Stimulated activated naive B cell treated with anti-CD40 and anti-IgM and Interleukin-4, amounts not matched to agents 10 μg/mL and 1 μg/mL and 100 μg/mL, for 72 hours (primary cell): ENCODE results near the gene ARHGAP15.

Experiments
- ATAC-seq, 2 donors: fragments of 150-1000 bp; cut with Tn5 transposase; replicated peaks; 2 replicates each; pipeline ENCODE4 v1.10.0; 2021; ENCODE audit warnings: moderate library complexity in 1 of 2
- DNase-seq: peaks from one replicate; pipeline ENCODE4 v3.0.0; 2021
- H3K27ac Mint-ChIP-seq: one replicate; pipeline ENCODE4 v1.8.0; 2022; ENCODE audit warnings: mild to moderate bottlenecking, mixed read lengths
- H3K27me3 Mint-ChIP-seq, 2 donors: one replicate each; pipeline ENCODE4 v1.8.0; 2022; ENCODE audit warnings: mixed read lengths in 2 of 2
- H3K36me3 Mint-ChIP-seq, 2 donors: one replicate each; pipeline ENCODE4 v1.8.0; 2022; ENCODE audit warnings: mixed read lengths in 2 of 2, mild to moderate bottlenecking in 1 of 2
- H3K4me1 Mint-ChIP-seq, 2 donors: one replicate each; pipeline ENCODE4 v1.8.0; 2022; ENCODE audit warnings: mixed read lengths in 2 of 2, mild to moderate bottlenecking in 1 of 2
- H3K4me3 Mint-ChIP-seq, 2 donors: one replicate each; pipeline ENCODE4 v1.8.0; 2022; ENCODE audit warnings: mild to moderate bottlenecking in 2 of 2, mixed read lengths in 2 of 2, moderate library complexity in 1 of 2
- H3K9me3 Mint-ChIP-seq, 2 donors: one replicate each; pipeline ENCODE4 v1.8.0; 2022; ENCODE audit warnings: mixed read lengths in 2 of 2, mild to moderate bottlenecking in 1 of 2

The ARHGAP15 gene

GRCh38 chr2:143453981-143454511 lies 324.8 kb downstream of the ARHGAP15 start:
- Mint-ChIP-seq H3K4me1 (peaks cover 5 to 21% of the 10 kb centered on the region in 2 donors), H3K9me3 (peaks cover 0 to 1% of the 10 kb centered on the region in 2 donors), H3K27ac (no peak overlapping the region), H3K36me3 (peaks cover 7 to 31% of the 10 kb centered on the region in 2 donors), H3K27me3 (no peaks in the 10 kb centered on the region), H3K4me3 (no peak overlapping the region)
- DNase-seq: no peak
- no peak for ATAC-seq

DNA sequence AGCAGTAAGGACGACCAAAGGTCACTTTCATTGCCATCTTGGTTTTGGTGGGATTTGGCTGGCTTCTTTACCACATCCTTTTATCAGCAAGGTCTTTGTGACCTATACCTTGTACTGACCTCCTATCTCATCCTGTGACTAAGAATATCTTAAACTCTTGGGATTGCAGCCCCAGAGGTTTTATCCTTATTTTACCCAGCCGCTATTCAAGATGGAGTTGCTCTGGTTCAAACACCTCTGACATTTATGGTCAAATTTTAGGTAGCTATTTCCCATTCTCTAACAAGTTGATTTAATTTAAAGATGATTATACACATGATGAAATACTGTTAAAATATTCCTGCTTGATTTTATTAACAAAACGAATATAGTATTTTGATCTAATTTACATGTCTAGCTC lies 326.1 kb downstream of the ARHGAP15 start:
- no peak overlapping the region for H3K27ac Mint-ChIP-seq
- H3K27me3 Mint-ChIP-seq: no peaks in the 10 kb centered on the region
- ATAC-seq (no peak), DNase-seq (no peak)
- H3K36me3 Mint-ChIP-seq: peaks cover 6 to 26% of the 10 kb centered on the region in 2 donors
- no peak overlapping the region for H3K4me3 Mint-ChIP-seq
- peaks cover 5 to 17% of the 10 kb centered on the region in 2 donors for H3K4me1 Mint-ChIP-seq
- peaks cover 0 to 1% of the 10 kb centered on the region in 2 donors for H3K9me3 Mint-ChIP-seq

DNA sequence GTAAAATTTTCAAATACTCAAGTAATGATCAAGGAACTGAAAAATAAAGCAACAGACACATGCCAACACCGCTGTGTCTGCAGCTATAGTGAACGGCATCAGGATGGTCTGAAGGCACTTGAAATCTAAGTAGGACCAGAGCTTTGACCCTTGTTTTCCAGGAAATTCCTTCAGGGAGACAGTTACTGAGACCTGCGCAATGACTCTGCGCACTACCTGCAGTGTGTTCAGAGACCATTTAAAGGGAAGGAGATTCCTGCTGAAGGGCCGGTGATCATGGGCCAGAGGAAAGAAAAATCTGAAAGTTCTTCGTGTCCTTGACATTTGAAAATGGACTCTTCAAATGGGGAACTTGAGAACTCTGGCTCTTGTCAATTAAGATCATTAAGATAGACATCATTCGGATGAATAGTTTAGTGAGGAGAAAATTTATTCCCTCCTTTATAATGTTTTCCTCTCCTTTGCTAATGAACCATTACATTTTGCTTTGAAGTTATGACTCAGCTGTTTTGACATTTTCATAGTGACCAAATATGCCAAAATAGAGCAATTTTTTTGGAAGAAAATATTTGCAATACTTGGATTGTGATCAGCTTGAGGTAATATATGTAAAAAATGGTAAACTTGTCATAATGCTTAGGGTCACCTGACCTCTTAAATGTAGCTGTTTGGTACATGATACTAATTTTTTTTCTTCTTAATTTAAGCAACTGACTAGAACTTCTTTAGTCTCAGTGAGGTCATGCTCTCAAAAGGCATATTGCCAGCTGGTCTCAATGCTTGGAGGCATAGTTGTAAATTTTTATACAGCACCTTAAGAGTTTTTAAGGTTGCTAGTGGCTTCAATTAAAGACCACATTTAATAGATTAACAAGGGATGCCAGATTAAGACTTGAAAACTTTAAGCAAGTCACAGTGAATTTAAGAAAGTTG lies 329.3 kb downstream of the ARHGAP15 start:
- Mint-ChIP-seq H3K4me1 (peaks cover 0 to 6% of the 10 kb centered on the region in 2 donors), H3K27me3 (no peaks in the 10 kb centered on the region), H3K4me3 (no peak overlapping the region), H3K27ac (no peak overlapping the region), H3K36me3 (peaks cover 3 to 24% of the 10 kb centered on the region in 2 donors), H3K9me3 (peaks cover 0 to 3% of the 10 kb centered on the region in 2 donors)
- DNase-seq: no peak
- no peak for ATAC-seq

DNA sequence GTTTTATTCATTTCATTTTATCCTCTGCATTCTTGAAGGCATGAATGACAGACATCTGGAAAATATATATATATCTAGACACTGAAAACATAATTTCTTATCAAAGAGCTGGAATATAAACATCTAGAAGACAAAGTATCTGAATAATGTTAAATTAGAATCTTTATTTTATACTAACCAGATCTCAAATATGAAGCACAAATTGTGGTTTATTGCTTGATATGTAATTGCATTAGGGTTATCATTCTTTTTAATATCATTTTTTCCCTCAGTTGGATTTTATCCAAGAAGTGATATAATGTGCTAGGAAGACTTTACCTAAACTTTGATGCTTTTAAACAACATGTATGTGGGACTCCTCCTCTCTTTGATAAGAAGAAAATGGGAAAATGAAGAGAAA lies 331.2 kb downstream of the ARHGAP15 start:
- no peak overlapping the region for H3K27ac Mint-ChIP-seq
- H3K4me3 Mint-ChIP-seq: no peak overlapping the region
- peaks cover 0 to 1% of the 10 kb centered on the region in 2 donors for H3K9me3 Mint-ChIP-seq
- peaks cover 3 to 14% of the 10 kb centered on the region in 2 donors for H3K36me3 Mint-ChIP-seq
- ATAC-seq: no peak
- DNase-seq: no peak
- peaks cover 0 to 8% of the 10 kb centered on the region in 2 donors for H3K4me1 Mint-ChIP-seq
- H3K27me3 Mint-ChIP-seq: no peaks in the 10 kb centered on the region

- no peak for DNase-seq
- ATAC-seq: peak; percentile 47 to 51
- H3K4me1 Mint-ChIP-seq: peaks cover 6 to 9% of the 10 kb centered on the region in 2 donors
- H3K9me3 Mint-ChIP-seq: peaks cover 0 to 1% of the 10 kb centered on the region in 2 donors
- H3K4me3 Mint-ChIP-seq: no peak overlapping the region
- H3K27me3 Mint-ChIP-seq: no peaks in the 10 kb centered on the region
- peaks cover 3 to 18% of the 10 kb centered on the region in 2 donors for H3K36me3 Mint-ChIP-seq
- H3K27ac Mint-ChIP-seq: no peak overlapping the region
Measured at GRCh38 chr2:143463719-143464118, 334.5 kb downstream of the ARHGAP15 start.

DNA sequence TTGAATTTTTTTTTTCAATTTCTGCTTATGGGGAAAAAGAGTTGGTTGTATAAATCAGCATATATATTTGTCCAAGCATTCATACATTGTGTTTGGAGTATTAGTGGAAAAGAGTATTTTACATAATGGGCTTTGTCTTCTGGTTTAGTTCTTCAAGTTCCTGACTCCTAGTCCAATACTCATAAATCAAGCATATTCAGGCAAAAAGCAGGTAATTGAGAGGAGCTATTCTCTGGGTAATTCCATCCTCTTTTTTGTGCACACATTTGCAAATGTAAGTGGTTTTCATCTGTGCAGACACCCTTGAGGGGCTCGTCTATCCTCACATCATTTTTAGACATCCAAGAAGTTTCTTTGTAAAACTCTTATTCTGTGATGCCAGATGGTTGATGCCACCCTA lies 337.2 kb downstream of the ARHGAP15 start:
- no peak for ATAC-seq
- H3K27ac Mint-ChIP-seq: no peak overlapping the region
- H3K4me3 Mint-ChIP-seq: no peak overlapping the region
- peaks cover 14 to 20% of the 10 kb centered on the region in 2 donors for H3K4me1 Mint-ChIP-seq
- H3K27me3 Mint-ChIP-seq: no peaks in the 10 kb centered on the region
- peaks cover 5 to 18% of the 10 kb centered on the region in 2 donors for H3K36me3 Mint-ChIP-seq
- H3K9me3 Mint-ChIP-seq: peaks cover 0 to 1% of the 10 kb centered on the region in 2 donors
- DNase-seq: no peak

- H3K4me1 Mint-ChIP-seq: peaks cover 14 to 20% of the 10 kb centered on the region in 2 donors
- ATAC-seq: no peak
- no peak for DNase-seq
- peaks cover 0 to 1% of the 10 kb centered on the region in 2 donors for H3K9me3 Mint-ChIP-seq
- no peak overlapping the region for H3K4me3 Mint-ChIP-seq
- no peaks in the 10 kb centered on the region for H3K27me3 Mint-ChIP-seq
- peak overlapping the region; percentile 37 for H3K27ac Mint-ChIP-seq
- peaks cover 8 to 21% of the 10 kb centered on the region in 2 donors for H3K36me3 Mint-ChIP-seq
Measured at GRCh38 chr2:143467011-143467410, 337.8 kb downstream of the ARHGAP15 start.

- H3K9me3 Mint-ChIP-seq: no peaks in the 10 kb centered on the region
- H3K4me3 Mint-ChIP-seq: peak overlapping the region in 1 of 2 donors; percentile 46
- DNase-seq: no peak
- no peaks in the 10 kb centered on the region for H3K27me3 Mint-ChIP-seq
- peaks cover 11 to 24% of the 10 kb centered on the region in 2 donors for H3K36me3 Mint-ChIP-seq
- H3K27ac Mint-ChIP-seq: peak overlapping the region; percentile 11
- H3K4me1 Mint-ChIP-seq: peaks cover 9 to 26% of the 10 kb centered on the region in 2 donors
- peak; percentile 86 to 90 for ATAC-seq
Measured at GRCh38 chr2:143468341-143468888, 339.2 kb downstream of the ARHGAP15 start.

GRCh38 chr2:143469323-143469722 lies 340.1 kb downstream of the ARHGAP15 start:
- H3K36me3 Mint-ChIP-seq: peaks cover 11 to 24% of the 10 kb centered on the region in 2 donors
- DNase-seq (no peak), ATAC-seq (no peak)
- no peaks in the 10 kb centered on the region for H3K9me3 Mint-ChIP-seq
- H3K4me1 Mint-ChIP-seq: peaks cover 8 to 27% of the 10 kb centered on the region in 2 donors
- no peak overlapping the region for H3K27ac Mint-ChIP-seq
- H3K27me3 Mint-ChIP-seq: no peaks in the 10 kb centered on the region
- H3K4me3 Mint-ChIP-seq: no peak overlapping the region

DNA sequence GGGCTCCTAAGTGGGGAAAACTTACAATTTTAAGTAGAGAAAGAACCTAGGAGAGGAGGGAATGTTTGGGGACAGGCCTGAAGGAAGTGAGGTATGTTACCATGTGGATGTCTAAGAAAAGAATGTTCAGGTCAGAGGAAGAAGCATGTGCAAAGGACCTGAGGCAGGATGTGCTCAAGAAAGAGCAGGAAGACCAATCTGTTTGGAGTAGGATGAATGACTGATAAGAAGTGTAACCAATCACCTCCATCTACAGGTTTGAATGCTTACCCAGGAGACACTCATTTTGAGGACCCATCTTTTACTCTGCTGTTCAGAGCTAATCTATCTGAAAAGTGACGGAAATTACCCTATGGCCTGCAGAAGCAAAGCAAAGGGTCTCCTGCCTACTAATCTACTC lies 342.3 kb downstream of the ARHGAP15 start:
- Mint-ChIP-seq H3K4me1 (peaks cover 10 to 34% of the 10 kb centered on the region in 2 donors), H3K27me3 (no peaks in the 10 kb centered on the region), H3K9me3 (no peaks in the 10 kb centered on the region), H3K4me3 (no peak overlapping the region), H3K36me3 (peaks cover 11 to 26% of the 10 kb centered on the region in 2 donors), H3K27ac (no peak overlapping the region)
- DNase-seq (no peak), ATAC-seq (no peak)

GRCh38 chr2:143473216-143473615 lies 344.0 kb downstream of the ARHGAP15 start:
- DNase-seq (no peak), ATAC-seq (no peak)
- no peaks in the 10 kb centered on the region for H3K9me3 Mint-ChIP-seq
- no peak overlapping the region for H3K27ac Mint-ChIP-seq
- no peak overlapping the region for H3K4me3 Mint-ChIP-seq
- peaks cover 19 to 43% of the 10 kb centered on the region in 2 donors for H3K4me1 Mint-ChIP-seq
- peaks cover 11 to 22% of the 10 kb centered on the region in 2 donors for H3K36me3 Mint-ChIP-seq
- H3K27me3 Mint-ChIP-seq: no peaks in the 10 kb centered on the region

- ATAC-seq: no peak
- no peaks in the 10 kb centered on the region for H3K27me3 Mint-ChIP-seq
- no peak overlapping the region for H3K4me3 Mint-ChIP-seq
- no peaks in the 10 kb centered on the region for H3K9me3 Mint-ChIP-seq
- peaks cover 11 to 22% of the 10 kb centered on the region in 2 donors for H3K36me3 Mint-ChIP-seq
- peaks cover 16 to 39% of the 10 kb centered on the region in 2 donors for H3K4me1 Mint-ChIP-seq
- no peak overlapping the region for H3K27ac Mint-ChIP-seq
- DNase-seq: no peak
Measured at GRCh38 chr2:143473820-143474219, 344.6 kb downstream of the ARHGAP15 start.

- Mint-ChIP-seq H3K27ac (no peak overlapping the region), H3K9me3 (no peaks in the 10 kb centered on the region), H3K4me3 (no peak overlapping the region), H3K4me1 (peaks cover 14 to 31% of the 10 kb centered on the region in 2 donors), H3K27me3 (no peaks in the 10 kb centered on the region), H3K36me3 (peaks cover 11 to 22% of the 10 kb centered on the region in 2 donors)
- DNase-seq (no peak), ATAC-seq (no peak)
Measured at GRCh38 chr2:143474586-143474985, 345.4 kb downstream of the ARHGAP15 start.

GRCh38 chr2:143475041-143475776 lies 346.0 kb downstream of the ARHGAP15 start:
- no peaks in the 10 kb centered on the region for H3K9me3 Mint-ChIP-seq
- H3K4me1 Mint-ChIP-seq: peaks cover 12 to 25% of the 10 kb centered on the region in 2 donors
- no peaks in the 10 kb centered on the region for H3K27me3 Mint-ChIP-seq
- H3K36me3 Mint-ChIP-seq: peaks cover 11 to 22% of the 10 kb centered on the region in 2 donors
- no peak overlapping the region for H3K27ac Mint-ChIP-seq
- H3K4me3 Mint-ChIP-seq: no peak overlapping the region
- DNase-seq: no peak
- no peak for ATAC-seq
